H1 (cell line): ENCODE data around the gene C6orf136. TPM values are rescaled to one million over a fixed set of nuclear protein-coding genes. Genes with fewer than 3 reads are reported as not detected.
A peak's percentile ranks its signal among the peaks of the same experiment; 100 is the strongest.

Experiments used
- ASH2L ChIP-seq: fragments of 200-600, 300-600 bp; sonication (generic); IDR thresholded peaks from one replicate; pipeline ENCODE4 v1.7.1; 2017; ENCODE audit warnings: low read length
- BCL11A ChIP-seq, 2 experiments: IDR thresholded peaks; one replicate each; pipeline ENCODE4 v1.6.1; 2011; ENCODE audit warnings: low read depth in 2 of 2, low read length in 2 of 2, mild to moderate bottlenecking in 2 of 2
- CBX5 ChIP-seq: fragments of 300-800, 300-1000 bp; sonication (generic); IDR thresholded peaks from 2 replicates; pipeline ENCODE4 v1.7.1; 2016; ENCODE audit warnings: antibody characterized with exemption, low read length, low read depth
- CHD1 ChIP-seq: IDR thresholded peaks from 2 replicates; pipeline ENCODE4 v1.6.1; 2012; ENCODE audit warnings: low read depth, low read length, improper control_type of control experiment
- CTBP2 ChIP-seq: IDR thresholded peaks from 2 replicates; pipeline ENCODE4 v1.7.0; 2011; ENCODE audit warnings: borderline replicate concordance, mild to moderate bottlenecking, moderate library complexity, mixed read lengths, low read length; ENCODE audit not compliant: insufficient read depth, insufficient read length
- EZH2 ChIP-seq: fragments of 200-600 bp; sonication (generic); IDR thresholded peaks from 2 replicates; pipeline ENCODE4 v1.7.1; 2012; ENCODE audit warnings: low read depth, mild to moderate bottlenecking, moderate library complexity, low read length, inconsistent platforms; ENCODE audit not compliant: severe bottlenecking
- FOSL1 ChIP-seq: IDR thresholded peaks from 2 replicates; pipeline ENCODE4 v1.6.1; 2011; ENCODE audit warnings: mild to moderate bottlenecking, low read depth, low read length, moderate library complexity; ENCODE audit not compliant: insufficient read depth
- HDAC6 ChIP-seq: IDR thresholded peaks from one replicate; pipeline ENCODE4 v1.7.1; 2012; ENCODE audit warnings: low read depth, mild to moderate bottlenecking, inconsistent platforms, low read length, moderate library complexity
- JUND ChIP-seq: IDR thresholded peaks from 2 replicates; pipeline ENCODE4 v1.6.1; 2011; ENCODE audit warnings: mild to moderate bottlenecking, improper control_type of control experiment, low read length
- NANOG ChIP-seq: IDR thresholded peaks from 2 replicates; pipeline ENCODE4 v1.6.1; 2011; ENCODE audit warnings: low read length, low read depth, mild to moderate bottlenecking, inconsistent platforms; ENCODE audit not compliant: insufficient read depth, poor library complexity, severe bottlenecking
- NRF1 ChIP-seq: IDR thresholded peaks from 2 replicates; pipeline ENCODE4 v1.6.1; 2011; ENCODE audit warnings: mild to moderate bottlenecking, low read depth, low read length, improper control_type of control experiment
- RFX5 ChIP-seq: IDR thresholded peaks from 2 replicates; pipeline ENCODE4 v1.6.1; 2011; ENCODE audit warnings: low read depth, low read length, improper control_type of control experiment, borderline replicate concordance
- SIX5 ChIP-seq: IDR thresholded peaks from 2 replicates; pipeline ENCODE4 v1.6.1; 2011; ENCODE audit warnings: mild to moderate bottlenecking, low read depth, low read length
- SP2 ChIP-seq: IDR thresholded peaks from 2 replicates; pipeline ENCODE4 v1.6.1; 2012; ENCODE audit warnings: mild to moderate bottlenecking, low read length, inconsistent platforms
- SUZ12 ChIP-seq: fragments of 200-600 bp; sonication (generic); IDR thresholded peaks from 2 replicates; pipeline ENCODE4 v1.6.1; 2012; ENCODE audit warnings: mild to moderate bottlenecking, inconsistent platforms, low read length, moderate library complexity, mixed read lengths
- TAF7 ChIP-seq: optimal IDR thresholded peaks from 2 replicates; pipeline ENCODE3; 2011; ENCODE audit warnings: low read depth, mild to moderate bottlenecking, inconsistent platforms, low read length, moderate library complexity, borderline replicate concordance
- TCF12 ChIP-seq: IDR thresholded peaks from 2 replicates; pipeline ENCODE4 v1.6.1; 2011; ENCODE audit warnings: low read depth, mild to moderate bottlenecking, low read length
- YY1 ChIP-seq: IDR thresholded peaks from 2 replicates; pipeline ENCODE4 v1.6.1; 2011; ENCODE audit warnings: low read depth, mild to moderate bottlenecking, low read length
- ZNF274 ChIP-seq: IDR thresholded peaks from 2 replicates; pipeline ENCODE4 v1.7.0; 2012; ENCODE audit warnings: low read length, borderline replicate concordance; ENCODE audit errors: extremely low read depth
- polyA plus RNA-seq, 7 experiments: library from polyadenylated mRNA; depleted of rRNA in 3 of 7; stranded (reverse) in 5 of 7; unstranded in 2 of 7; fragments of >200 nt in 5 of 7; fragments of 200-250 nt in 2 of 7; gene quantifications; 1 replicate in 5 of 7; 2 replicates in 1 of 7; 4 replicates in 1 of 7; pipeline versions ENCODE4 v1.2.1 to v1.2.3, GENCODE V29; 2011 to 2013; ENCODE audit warnings: missing spikeins in 2 of 7, mixed read lengths in 2 of 7
- total RNA-seq: library from RNA; stranded (reverse); fragmentation: NEBNext Ultra II Directional; extraction: Animal tissue kit (Norgen Biotek cat#: 25700); gene quantifications from 2 replicates; pipeline ENCODE4 v1.2.1, GENCODE V29; 2021
- TF ChIP-seq, protein P1 (sequence below), 3 experiments: IDR thresholded peaks; 1 replicate in 2 of 3; 2 replicates in 1 of 3; pipeline versions ENCODE4 v1.5.1 to v1.6.1; 2011; ENCODE audit warnings: low read length in 3 of 3, mild to moderate bottlenecking in 3 of 3, inconsistent platforms in 2 of 3, low read depth in 1 of 3, moderate library complexity in 1 of 3; ENCODE audit not compliant: insufficient read depth in 1 of 3; ENCODE audit errors: control extremely low read depth in 1 of 3

The C6orf136 gene
- total and polyA plus RNA-seq, 2 of the 8 experiments (the other 6 are each of a cell fraction or from before 2014, with no cell fraction given), result 20.8 to 23.1 TPM

GRCh38 chr6:30626484-30627366 is 20.2 kb upstream of the C6orf136 start, which contains the start of gene ATAT1 (continued):
- no peak for TF ChIP-seq SIX5
- TF ChIP-seq CHD1, result no peak
- TF ChIP-seq ASH2L, result no peak
- TF ChIP-seq NANOG, result no peak
- TF ChIP-seq JUND, result no peak
- TF ChIP-seq FOSL1, result no peak
- TF ChIP-seq CBX5, result no peak
- TF ChIP-seq SUZ12, result no peak
- TF ChIP-seq SP2, result no peak
- peak; percentile 30; the same call in 1 of the 2 replicates for TF ChIP-seq YY1
- TF ChIP-seq EZH2, result no peak
- no peak for TF ChIP-seq CTBP2
- TF ChIP-seq BCL11A (IDR thresholded peaks at IDR 0.05; ENCODE audit: low read depth in 2 of 2, low read length in 2 of 2), result no peak
- TF ChIP-seq HDAC6, result no peak
- TF ChIP-seq NRF1, result no peak
- TF ChIP-seq TAF7, result no peak
- no peak for TF ChIP-seq RFX5
- no peak for TF ChIP-seq ZNF274
- TF ChIP-seq, protein P1, sequence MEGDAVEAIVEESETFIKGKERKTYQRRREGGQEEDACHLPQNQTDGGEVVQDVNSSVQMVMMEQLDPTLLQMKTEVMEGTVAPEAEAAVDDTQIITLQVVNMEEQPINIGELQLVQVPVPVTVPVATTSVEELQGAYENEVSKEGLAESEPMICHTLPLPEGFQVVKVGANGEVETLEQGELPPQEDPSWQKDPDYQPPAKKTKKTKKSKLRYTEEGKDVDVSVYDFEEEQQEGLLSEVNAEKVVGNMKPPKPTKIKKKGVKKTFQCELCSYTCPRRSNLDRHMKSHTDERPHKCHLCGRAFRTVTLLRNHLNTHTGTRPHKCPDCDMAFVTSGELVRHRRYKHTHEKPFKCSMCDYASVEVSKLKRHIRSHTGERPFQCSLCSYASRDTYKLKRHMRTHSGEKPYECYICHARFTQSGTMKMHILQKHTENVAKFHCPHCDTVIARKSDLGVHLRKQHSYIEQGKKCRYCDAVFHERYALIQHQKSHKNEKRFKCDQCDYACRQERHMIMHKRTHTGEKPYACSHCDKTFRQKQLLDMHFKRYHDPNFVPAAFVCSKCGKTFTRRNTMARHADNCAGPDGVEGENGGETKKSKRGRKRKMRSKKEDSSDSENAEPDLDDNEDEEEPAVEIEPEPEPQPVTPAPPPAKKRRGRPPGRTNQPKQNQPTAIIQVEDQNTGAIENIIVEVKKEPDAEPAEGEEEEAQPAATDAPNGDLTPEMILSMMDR (IDR thresholded peaks at IDR 0.05; ENCODE audit: control extremely low read depth in 1 of 3, insufficient read depth in 1 of 3, low read depth in 1 of 3, low read length in 3 of 3), result peak; percentile 37 to 57 (median 44)
- TF ChIP-seq TCF12, result no peak
